CD4-positive, alpha-beta T cell (primary cell): ENCODE results near the gene OR5M10. TPM values are rescaled to one million over a fixed set of nuclear protein-coding genes. Genes with fewer than 3 reads are reported as not detected.

Experiments used
- ATAC-seq: fragments of 200-7000 bp; cut with Tn5 transposase; one replicate; pipeline ENCODE4 v1.10.0; 2022; ENCODE audit warnings: mild to moderate bottlenecking; ENCODE audit not compliant: poor library complexity
- CTCF ChIA-PET: fragments of 350-600 bp; sonication (Branson Sonifier 250); formaldehyde crosslinking; loops from one replicate; lab custom pipeline; 2021; ENCODE audit warnings: antibody characterized with exemption, inconsistent platforms; lab: Charles Lee
- POLR2A ChIA-PET: fragments of 350-600 bp; sonication (Branson Sonifier 250); formaldehyde crosslinking; loops from one replicate; lab custom pipeline; 2021; ENCODE audit warnings: antibody characterized with exemption, inconsistent platforms; lab: Charles Lee
- DNase-seq, 14 experiments: peaks; one replicate each; pipeline ENCODE4 v3.0.0-alpha.2; 2013 to 2020; ENCODE audit warnings: mixed read lengths in 2 of 14
- H3K27ac ChIP-seq, 2 donors: one replicate each; pipeline versions ENCODE4 v1.5.1 to v1.7.0; 2013; ENCODE audit warnings: low read length in 2 of 2, low read depth in 1 of 2, mild to moderate bottlenecking in 1 of 2
- H3K27me3 ChIP-seq, 2 experiments: 1 replicate in 1 of 2; 2 replicates in 1 of 2; pipeline versions ENCODE4 v1.6.1 to v1.7.0; 2013; ENCODE audit warnings: low read length in 2 of 2, control low read depth in 1 of 2, mild to moderate bottlenecking in 1 of 2, moderate library complexity in 1 of 2; ENCODE audit not compliant: insufficient read depth in 2 of 2, control insufficient read depth in 1 of 2
- H3K36me3 ChIP-seq: one replicate; pipeline ENCODE4 v1.6.1; 2013; ENCODE audit warnings: low read length, control low read depth; ENCODE audit not compliant: insufficient read depth
- H3K4me1 ChIP-seq: one replicate; pipeline ENCODE4 v1.6.1; 2013; ENCODE audit warnings: low read length, control low read depth; ENCODE audit not compliant: insufficient read depth
- H3K4me3 ChIP-seq: one replicate; pipeline ENCODE4 v1.5.1; 2013; ENCODE audit warnings: mild to moderate bottlenecking, low read length, moderate library complexity
- H3K9me3 ChIP-seq, 2 experiments: 1 replicate in 1 of 2; 2 replicates in 1 of 2; pipeline versions ENCODE4 v1.6.1 to v1.7.0; 2013; ENCODE audit warnings: low read length in 2 of 2, mild to moderate bottlenecking in 2 of 2, control low read depth in 1 of 2, moderate library complexity in 1 of 2; ENCODE audit not compliant: control insufficient read depth in 1 of 2, insufficient read depth in 1 of 2
- H3K27ac Mint-ChIP-seq: one replicate; pipeline ENCODE4 v1.8.0; 2020; ENCODE audit warnings: mixed read lengths
- H3K27me3 Mint-ChIP-seq: one replicate; pipeline ENCODE4 v1.8.0; 2021; ENCODE audit warnings: mixed read lengths
- H3K36me3 Mint-ChIP-seq: one replicate; pipeline ENCODE4 v1.8.0; 2021; ENCODE audit warnings: low read depth, mixed read lengths
- H3K4me1 Mint-ChIP-seq: one replicate; pipeline ENCODE4 v1.8.0; 2021; ENCODE audit warnings: low read depth, mixed read lengths
- H3K4me3 Mint-ChIP-seq: one replicate; pipeline ENCODE4 v1.8.0; 2020; ENCODE audit warnings: mild to moderate bottlenecking, mixed read lengths
- H3K9me3 Mint-ChIP-seq: one replicate; pipeline ENCODE4 v1.8.0; 2020; ENCODE audit warnings: mixed read lengths
- intact Hi-C, 2 experiments: fragments of 100-400 bp; cut with DNase I in 1 of 2; cut with micrococcal nuclease in 1 of 2; formaldehyde crosslinking; loops; one replicate each; pipeline versions ENCODE4 v1.15.1 to v1.9.0; 2023 to 2025; cut with DNase I, micrococcal nuclease
- total RNA-seq, 174 experiments: library from RNA in 2 of 174; stranded (reverse) in 2 of 174; gene quantifications; one replicate each; pipeline ENCODE4 v1.2.3 and lab custom pipeline; 2021 to 2026
- TF ChIP-seq, protein P1 (sequence below): fragments of 200-600 bp; IDR thresholded peaks from one replicate; pipeline ENCODE4 v1.8.0; 2022; ENCODE audit warnings: antibody characterized with exemption, mild to moderate bottlenecking

The OR5M10 gene
- total RNA-seq, 2 experiments from 2014 or later, result not detected

GRCh38 chr11:56545531-56545930, 32.0 kb downstream of the OR5M10 start:
- DNase-seq (no peak), ATAC-seq (no peak)
- Histone ChIP-seq H3K27ac (no peak overlapping the region), H3K36me3 (no peaks in the 10 kb centered on the region), H3K9me3 (peaks cover 0 to 11% of the 10 kb centered on the region in 2 experiments), H3K27me3 (no peaks in the 10 kb centered on the region), H3K4me3 (no peak overlapping the region), H3K4me1 (no peaks in the 10 kb centered on the region)
- TF ChIP-seq, protein P1, sequence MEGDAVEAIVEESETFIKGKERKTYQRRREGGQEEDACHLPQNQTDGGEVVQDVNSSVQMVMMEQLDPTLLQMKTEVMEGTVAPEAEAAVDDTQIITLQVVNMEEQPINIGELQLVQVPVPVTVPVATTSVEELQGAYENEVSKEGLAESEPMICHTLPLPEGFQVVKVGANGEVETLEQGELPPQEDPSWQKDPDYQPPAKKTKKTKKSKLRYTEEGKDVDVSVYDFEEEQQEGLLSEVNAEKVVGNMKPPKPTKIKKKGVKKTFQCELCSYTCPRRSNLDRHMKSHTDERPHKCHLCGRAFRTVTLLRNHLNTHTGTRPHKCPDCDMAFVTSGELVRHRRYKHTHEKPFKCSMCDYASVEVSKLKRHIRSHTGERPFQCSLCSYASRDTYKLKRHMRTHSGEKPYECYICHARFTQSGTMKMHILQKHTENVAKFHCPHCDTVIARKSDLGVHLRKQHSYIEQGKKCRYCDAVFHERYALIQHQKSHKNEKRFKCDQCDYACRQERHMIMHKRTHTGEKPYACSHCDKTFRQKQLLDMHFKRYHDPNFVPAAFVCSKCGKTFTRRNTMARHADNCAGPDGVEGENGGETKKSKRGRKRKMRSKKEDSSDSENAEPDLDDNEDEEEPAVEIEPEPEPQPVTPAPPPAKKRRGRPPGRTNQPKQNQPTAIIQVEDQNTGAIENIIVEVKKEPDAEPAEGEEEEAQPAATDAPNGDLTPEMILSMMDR, result no peak
- Mint-ChIP-seq H3K4me1 (no peaks in the 10 kb centered on the region), H3K36me3 (no peaks in the 10 kb centered on the region), H3K27ac (no peak overlapping the region), H3K9me3 (peaks cover 6% of the 10 kb centered on the region), H3K4me3 (no peak overlapping the region), H3K27me3 (no peaks in the 10 kb centered on the region)
- intact Hi-C loops, result no loop called here
- CTCF ChIA-PET, result no interaction called here
- POLR2A ChIA-PET, result no interaction called here

DNA sequence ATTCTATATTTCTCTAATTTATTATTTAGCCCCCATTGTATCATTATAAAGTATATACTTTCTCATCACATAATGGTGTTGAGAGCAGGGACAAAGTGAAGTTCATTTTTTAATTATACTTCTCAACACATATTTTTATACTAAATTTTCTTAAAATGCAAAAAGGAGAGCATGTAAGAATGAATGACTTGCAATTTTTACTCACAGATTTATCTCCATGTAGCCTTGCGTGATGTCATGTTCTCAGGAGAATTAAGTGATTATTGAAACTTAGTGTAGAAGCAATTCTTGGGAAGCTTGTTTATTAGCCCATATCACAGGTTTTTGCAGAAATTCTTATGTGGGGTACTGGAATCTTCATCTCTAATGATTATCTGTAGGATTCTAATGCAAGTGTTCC, 33.8 kb downstream of the OR5M10 start:
- Histone ChIP-seq H3K27me3 (no peaks in the 10 kb centered on the region), H3K27ac (no peak overlapping the region), H3K4me3 (no peak overlapping the region), H3K36me3 (no peaks in the 10 kb centered on the region), H3K4me1 (no peaks in the 10 kb centered on the region), H3K9me3 (peaks cover 0 to 11% of the 10 kb centered on the region in 2 experiments)
- H3K27me3 Mint-ChIP-seq, result no peaks in the 10 kb centered on the region
- DNase-seq, result no peak
- H3K27ac Mint-ChIP-seq, result no peak overlapping the region
- CTCF ChIA-PET, result no interaction called here
- no peaks in the 10 kb centered on the region for H3K36me3 Mint-ChIP-seq
- no peaks in the 10 kb centered on the region for H3K4me1 Mint-ChIP-seq
- POLR2A ChIA-PET, result no interaction called here
- H3K4me3 Mint-ChIP-seq, result no peak overlapping the region
- intact Hi-C loops, result no loop called here
- H3K9me3 Mint-ChIP-seq, result peaks cover 6% of the 10 kb centered on the region
- no peak for ATAC-seq
- TF ChIP-seq, protein P1, result no peak

- TF ChIP-seq, protein P1, result no peak
- no peak within 1 kb of the TSS for H3K4me3 ChIP-seq
- DNase-seq, result no peak
- intact Hi-C loops, result no loop called here
- ChIA-PET POLR2A (no interaction called here), CTCF (no interaction called here)
- Mint-ChIP-seq H3K4me1 (no peaks in the 10 kb centered on the region), H3K36me3 (no peaks in the 10 kb centered on the region), H3K27me3 (no peaks in the 10 kb centered on the region), H3K9me3 (peaks cover 6% of the 10 kb centered on the region), H3K27ac (no peak within 1 kb of the TSS), H3K4me3 (no peak within 1 kb of the TSS)
- no peak within 1 kb of the TSS for H3K27ac ChIP-seq
- peaks cover 0 to 11% of the 10 kb centered on the region in 2 experiments for H3K9me3 ChIP-seq
- no peaks in the 10 kb centered on the region for H3K36me3 ChIP-seq
- no peaks in the 10 kb centered on the region for H3K4me1 ChIP-seq
- ATAC-seq, result no peak
- no peaks in the 10 kb centered on the region for H3K27me3 ChIP-seq
Measured at GRCh38 chr11:56543157-56543556, 34.4 kb downstream of the OR5M10 start, which contains the start of gene OR5M11. TSS of gene OR5M11 (minus strand) at chr11:56543257. CDS start at chr11:56543257, 0 bp downstream.
